Fibroblast of lung (primary cell): Measurements from ENCODE around the gene KHDC3L. TPM values are rescaled to one million over a fixed set of nuclear protein-coding genes. Genes with fewer than 3 reads are reported as not detected.

Source experiments
- DNase-seq, 2 donors: peaks; one replicate each; pipeline versions ENCODE4 v3.0.0 to v3.0.0-alpha.2; 2010; ENCODE audit warnings: low read depth in 2 of 2
- H2AFZ ChIP-seq: 2 replicates; pipeline ENCODE4 v1.5.1; 2012; ENCODE audit warnings: low read length, control low read depth, inconsistent platforms
- H3K27ac ChIP-seq: 2 replicates; pipeline ENCODE4 v1.5.1; 2011; ENCODE audit warnings: low read length, control low read depth; ENCODE audit not compliant: insufficient read depth
- H3K27me3 ChIP-seq: 2 replicates; pipeline ENCODE4 v1.5.1; 2011; ENCODE audit warnings: mild to moderate bottlenecking, low read length; ENCODE audit not compliant: control insufficient read depth, insufficient read depth
- H3K36me3 ChIP-seq: 2 replicates; pipeline ENCODE4 v1.5.1; 2011; ENCODE audit warnings: low read length; ENCODE audit not compliant: control insufficient read depth, insufficient read depth
- H3K4me1 ChIP-seq: 2 replicates; pipeline ENCODE4 v1.5.1; 2011; ENCODE audit warnings: low read length; ENCODE audit not compliant: control insufficient read depth, insufficient read depth; ENCODE audit errors: extremely low read depth
- H3K4me2 ChIP-seq: 2 replicates; pipeline ENCODE4 v1.5.1; 2011; ENCODE audit warnings: low read length, control low read depth; ENCODE audit not compliant: insufficient read depth; ENCODE audit errors: extremely low read depth
- H3K4me3 ChIP-seq, 4 experiments: fragments of 200-600 bp in 1 of 4; sonication (generic) in 1 of 4; replicated peaks in 1 of 4; 2 replicates each; pipeline ENCODE4 v1.5.1; 2011 to 2016; ENCODE audit warnings: low read length in 4 of 4, low read depth in 3 of 4, mild to moderate bottlenecking in 3 of 4, control low read depth in 2 of 4, inconsistent platforms in 1 of 4, mixed read lengths in 1 of 4; ENCODE audit not compliant: insufficient read depth in 1 of 4; ENCODE audit errors: control extremely low read depth in 1 of 4
- H3K79me2 ChIP-seq: 2 replicates; pipeline ENCODE4 v1.5.1; 2012; ENCODE audit warnings: mild to moderate bottlenecking, low read length, inconsistent platforms; ENCODE audit not compliant: control insufficient read depth, insufficient read depth
- H3K9ac ChIP-seq: 2 replicates; pipeline ENCODE4 v1.5.1; 2011; ENCODE audit warnings: mild to moderate bottlenecking, low read length, control low read depth; ENCODE audit not compliant: insufficient read depth
- H3K9me3 ChIP-seq: 2 replicates; pipeline ENCODE4 v1.5.1; 2012; ENCODE audit warnings: low read depth, low read length; ENCODE audit not compliant: control insufficient read depth, insufficient read depth
- H4K20me1 ChIP-seq: 2 replicates; pipeline ENCODE4 v1.5.1; 2011; ENCODE audit warnings: low read length; ENCODE audit not compliant: control insufficient read depth, insufficient read depth; ENCODE audit errors: extremely low read depth
- CTCF ChIP-seq, 2 donors: IDR thresholded peaks in 1 of 2; conservative IDR thresholded peaks in 1 of 2; 1 replicate in 1 of 2; 2 replicates in 1 of 2; pipeline ENCODE4 v1.5.1; 2011 to 2012; ENCODE audit warnings: low read length in 2 of 2, control low read depth in 1 of 2, inconsistent platforms in 1 of 2, low read depth in 1 of 2, mild to moderate bottlenecking in 1 of 2
- EZH2 ChIP-seq: IDR thresholded peaks from 2 replicates; pipeline ENCODE4 v1.5.1; 2012; ENCODE audit warnings: low read length, control low read depth, mild to moderate bottlenecking; ENCODE audit errors: missing control alignments
- polyA plus RNA-seq, 2 donors: library from polyadenylated mRNA; depleted of rRNA in 1 of 2; stranded (reverse) in 1 of 2; unstranded in 1 of 2; fragments of >200 nt; gene quantifications; 2 replicates each; pipeline ENCODE4 v1.2.1, GENCODE V29; 2011 to 2012; ENCODE audit warnings: missing spikeins in 1 of 2
- total RNA-seq: library from RNA; depleted of rRNA; stranded (reverse); fragments of >200 nt; gene quantifications from 2 replicates; pipeline ENCODE4 v1.2.1, GENCODE V29; 2014

Gene KHDC3L
- total and polyA plus RNA-seq, 2 donors (not counting 1 experiment from before 2014, with no cell fraction given): not detected

GRCh38 chr6:73367761-73368355, 5.4 kb downstream of the KHDC3L start:
- H3K79me2 ChIP-seq: no peaks in the 10 kb centered on the region
- no peaks in the 10 kb centered on the region for H4K20me1 ChIP-seq
- peaks cover 4% of the 10 kb centered on the region for H3K27me3 ChIP-seq
- TF ChIP-seq CTCF (conservative IDR thresholded peaks at IDR 0.05 in 1 of 2, IDR thresholded peaks at IDR 0.05 in 1 of 2; ENCODE audit: low read depth in 1 of 2, low read length in 2 of 2) (no peak), EZH2 (no peak)
- no peak overlapping the region for H2AFZ ChIP-seq
- no peaks in the 10 kb centered on the region for H3K36me3 ChIP-seq
- H3K27ac ChIP-seq: no peak overlapping the region
- no peaks in the 10 kb centered on the region for H3K4me1 ChIP-seq
- no peak overlapping the region for H3K4me3 ChIP-seq
- no peak overlapping the region for H3K9ac ChIP-seq
- no peaks in the 10 kb centered on the region for H3K9me3 ChIP-seq
- H3K4me2 ChIP-seq: no peak overlapping the region
- DNase-seq: no peak

GRCh38 chr6:73368675-73369074, 6.2 kb downstream of the KHDC3L start:
- no peak overlapping the region for H3K27ac ChIP-seq
- no peak for DNase-seq
- H3K4me1 ChIP-seq: no peaks in the 10 kb centered on the region

GRCh38 chr6:73369157-73369556, 6.7 kb downstream of the KHDC3L start:
- Histone ChIP-seq H2AFZ (no peak overlapping the region), H3K79me2 (no peaks in the 10 kb centered on the region), H3K4me3 (no peak overlapping the region), H3K4me2 (no peak overlapping the region), H3K27ac (no peak overlapping the region), H3K27me3 (peaks cover 4% of the 10 kb centered on the region), H3K36me3 (no peaks in the 10 kb centered on the region), H3K9ac (no peak overlapping the region), H4K20me1 (no peaks in the 10 kb centered on the region), H3K9me3 (no peaks in the 10 kb centered on the region), H3K4me1 (no peaks in the 10 kb centered on the region)
- no peak for DNase-seq
- TF ChIP-seq EZH2 (no peak), CTCF (conservative IDR thresholded peaks at IDR 0.05 in 1 of 2, IDR thresholded peaks at IDR 0.05 in 1 of 2; ENCODE audit: low read depth in 1 of 2, low read length in 2 of 2) (no peak)

More at GRCh38 chr6:73368675-73369074, 6.2 kb downstream of the KHDC3L start:
- Histone ChIP-seq H3K4me3 (no peak overlapping the region), H3K4me2 (no peak overlapping the region), H2AFZ (no peak overlapping the region), H3K79me2 (no peaks in the 10 kb centered on the region), H3K36me3 (no peaks in the 10 kb centered on the region), H4K20me1 (no peaks in the 10 kb centered on the region), H3K9ac (no peak overlapping the region), H3K27me3 (peaks cover 4% of the 10 kb centered on the region), H3K9me3 (no peaks in the 10 kb centered on the region)
- TF ChIP-seq EZH2 (no peak), CTCF (conservative IDR thresholded peaks at IDR 0.05 in 1 of 2, IDR thresholded peaks at IDR 0.05 in 1 of 2; ENCODE audit: low read depth in 1 of 2, low read length in 2 of 2) (no peak)
